Mesendoderm (in vitro differentiated cells): ENCODE results near the gene SLC2A6.

ENCODE experiments used
- DNase-seq: peaks from one replicate; pipeline ENCODE4 v3.0.0; 2013
- H2AK5ac ChIP-seq: 2 replicates; pipeline ENCODE4 v1.6.1; 2013; ENCODE audit warnings: low read length, inconsistent platforms
- H2BK120ac ChIP-seq: 2 replicates; pipeline ENCODE4 v1.6.1; 2013; ENCODE audit warnings: low read depth, mild to moderate bottlenecking, low read length, moderate library complexity, mixed read lengths
- H2BK15ac ChIP-seq: replicated peaks from 2 replicates; pipeline ENCODE4 v1.6.1; 2013; ENCODE audit warnings: low read depth, mild to moderate bottlenecking, moderate library complexity
- H2BK5ac ChIP-seq: 2 replicates; pipeline ENCODE4 v1.6.1; 2013; ENCODE audit warnings: low read length, inconsistent platforms
- H3K18ac ChIP-seq: 2 replicates; pipeline ENCODE4 v1.6.1; 2013; ENCODE audit warnings: mild to moderate bottlenecking, low read length, mixed read lengths
- H3K23ac ChIP-seq: one replicate; pipeline ENCODE4 v1.6.1; 2013; ENCODE audit warnings: low read length
- H3K27ac ChIP-seq: 2 replicates; pipeline ENCODE4 v1.5.1; 2013; ENCODE audit warnings: low read depth, mild to moderate bottlenecking, inconsistent platforms, low read length, moderate library complexity
- H3K27me3 ChIP-seq: 2 replicates; pipeline ENCODE4 v1.6.1; 2013; ENCODE audit warnings: low read length, control low read depth, mild to moderate bottlenecking, inconsistent platforms; ENCODE audit not compliant: insufficient read depth, poor library complexity
- H3K36me3 ChIP-seq: 2 replicates; pipeline ENCODE4 v1.6.1; 2013; ENCODE audit warnings: low read length, inconsistent platforms; ENCODE audit not compliant: control insufficient read depth, insufficient read depth
- H3K4ac ChIP-seq: one replicate; pipeline ENCODE4 v1.6.1; 2013; ENCODE audit warnings: low read depth, mild to moderate bottlenecking, low read length, moderate library complexity
- H3K4me1 ChIP-seq: 2 replicates; pipeline ENCODE4 v1.6.1; 2013; ENCODE audit warnings: low read depth, low read length, inconsistent platforms; ENCODE audit not compliant: control insufficient read depth
- H3K4me2 ChIP-seq: 2 replicates; pipeline ENCODE4 v1.6.1; 2013; ENCODE audit warnings: low read length
- H3K4me3 ChIP-seq: 2 replicates; pipeline ENCODE4 v1.5.1; 2013; ENCODE audit warnings: mild to moderate bottlenecking, low read length
- H3K56ac ChIP-seq: one replicate; pipeline ENCODE4 v1.6.1; 2013; ENCODE audit warnings: low read length
- H3K79me1 ChIP-seq: 2 replicates; pipeline ENCODE4 v1.6.1; 2013; ENCODE audit warnings: low read length, inconsistent platforms
- H3K79me2 ChIP-seq: 2 replicates; pipeline ENCODE4 v1.6.1; 2013; ENCODE audit warnings: mild to moderate bottlenecking, low read length; ENCODE audit not compliant: control insufficient read depth, insufficient read depth
- H3K9ac ChIP-seq: 2 replicates; pipeline ENCODE4 v1.6.1; 2013; ENCODE audit warnings: low read length, inconsistent platforms
- H4K5ac ChIP-seq: one replicate; pipeline ENCODE4 v1.6.1; 2013; ENCODE audit warnings: low read length
- H4K8ac ChIP-seq: one replicate; pipeline ENCODE4 v1.6.1; 2013; ENCODE audit warnings: low read depth, mild to moderate bottlenecking, control low read depth, low read length, moderate library complexity
- WGBS: extraction: QIAGEN DNeasy Blood & Tissue Kit; methylation state at CpG from one replicate; pipeline ENCODE4 v1.1.7; 2013; ENCODE audit warnings: low lambda C conversion rate, missing lambda C conversion rate; ENCODE audit not compliant: insufficient coverage; ENCODE audit errors: extremely low coverage; 5-methylcytosine and 5-hydroxymethylcytosine counted together

The SLC2A6 gene

DNA sequence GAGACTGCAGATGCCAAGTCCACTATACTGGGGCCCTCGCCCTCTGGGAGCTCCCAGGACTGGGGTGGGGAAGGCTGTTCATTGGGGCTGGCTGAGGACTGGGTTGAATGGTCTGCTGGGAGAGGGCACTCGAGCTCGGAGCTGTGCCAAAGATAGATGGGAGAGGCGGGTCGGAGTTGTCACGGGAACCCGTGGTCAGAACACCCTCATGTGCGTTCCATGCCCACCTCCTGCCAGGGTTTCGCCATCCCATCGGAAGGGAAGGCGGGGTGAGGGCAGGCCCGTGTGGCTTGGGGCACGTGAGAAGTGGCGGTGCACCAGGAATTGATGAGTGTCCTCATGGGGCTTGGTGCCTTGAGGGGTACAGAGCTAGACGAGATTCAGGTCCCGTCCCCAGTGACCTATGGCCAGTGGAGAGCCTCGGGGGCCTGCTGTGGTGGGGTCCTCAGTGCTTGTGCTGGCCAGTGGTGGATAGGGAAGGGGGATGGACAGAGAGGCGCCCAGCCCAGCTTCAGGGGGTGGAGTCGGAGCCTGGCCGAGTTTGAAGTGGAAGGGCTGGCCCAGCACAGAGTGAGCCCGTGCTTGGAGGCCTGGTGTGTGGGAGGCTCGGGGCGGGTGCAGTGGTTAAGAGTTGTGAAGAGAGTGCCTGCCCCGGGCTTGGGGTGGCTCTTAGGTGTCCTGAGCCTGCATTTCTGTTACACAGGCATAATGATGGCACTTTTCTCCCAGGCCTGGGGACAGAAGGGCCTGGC lies 14.9 kb downstream of the SLC2A6 start:
- Histone ChIP-seq H3K9ac (no peak overlapping the region), H3K36me3 (no peaks in the 10 kb centered on the region), H3K18ac (no peak overlapping the region), H4K5ac (no peak overlapping the region), H3K4me1 (peaks cover 4% of the 10 kb centered on the region), H3K79me1 (peaks cover 3% of the 10 kb centered on the region), H2BK15ac (no peak overlapping the region), H2AK5ac (no peak overlapping the region), H4K8ac (no peak overlapping the region), H3K4me3 (no peak overlapping the region), H3K27me3 (no peaks in the 10 kb centered on the region), H2BK120ac (no peak overlapping the region), H3K79me2 (no peaks in the 10 kb centered on the region), H2BK5ac (no peak overlapping the region), H3K56ac (no peak overlapping the region), H3K4me2 (no peak overlapping the region), H3K27ac (no peak overlapping the region), H3K23ac (no peak overlapping the region), H3K4ac (no peak overlapping the region)
- no CpG with 5 or more reads among the region's 24 CpGs for WGBS
- no peak for DNase-seq

DNA sequence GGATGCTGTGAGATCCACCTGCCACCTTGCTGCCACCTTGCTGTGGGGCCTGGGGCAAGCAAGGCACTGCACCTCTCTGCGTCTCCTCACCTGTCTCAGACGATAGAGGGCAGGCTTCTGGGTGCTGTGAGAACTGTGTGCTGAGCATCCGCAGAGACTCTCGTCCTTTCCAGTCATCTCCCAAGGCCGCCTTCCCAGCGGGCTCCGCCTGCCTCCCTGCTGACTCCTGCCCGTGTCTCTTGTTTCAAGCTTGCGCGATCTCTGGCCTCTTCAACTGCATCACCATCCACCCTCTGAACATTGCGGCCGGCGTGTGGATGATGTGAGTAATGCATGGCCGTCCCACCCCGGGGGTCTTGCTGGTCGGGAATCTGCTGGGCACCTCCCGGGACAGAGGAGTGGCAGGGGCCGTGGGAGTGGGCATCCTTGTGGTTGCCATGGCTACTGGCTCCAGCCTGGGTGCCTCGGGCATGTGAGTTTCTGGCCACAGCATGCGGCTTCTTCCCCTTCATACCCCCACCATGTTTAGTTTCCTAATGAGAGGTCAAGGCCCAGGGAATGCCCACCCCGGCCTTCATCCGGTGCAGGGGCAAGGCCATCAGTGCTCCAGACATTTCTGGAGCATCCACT lies 15.6 kb downstream of the SLC2A6 start:
- no peak overlapping the region for H2BK120ac ChIP-seq
- no peak overlapping the region for H2BK5ac ChIP-seq
- no peak overlapping the region for H3K4me3 ChIP-seq
- H3K79me2 ChIP-seq: no peaks in the 10 kb centered on the region
- H3K27me3 ChIP-seq: no peaks in the 10 kb centered on the region
- H3K4me2 ChIP-seq: no peak overlapping the region
- H4K8ac ChIP-seq: no peak overlapping the region
- H3K4ac ChIP-seq: no peak overlapping the region
- H3K23ac ChIP-seq: no peak overlapping the region
- no peak overlapping the region for H3K18ac ChIP-seq
- H3K56ac ChIP-seq: no peak overlapping the region
- WGBS: no CpG with 5 or more reads among the region's 22 CpGs
- H3K4me1 ChIP-seq: peaks cover 4% of the 10 kb centered on the region
- H3K36me3 ChIP-seq: no peaks in the 10 kb centered on the region
- no peak overlapping the region for H3K9ac ChIP-seq
- no peak overlapping the region for H2BK15ac ChIP-seq
- peaks cover 3% of the 10 kb centered on the region for H3K79me1 ChIP-seq
- H4K5ac ChIP-seq: no peak overlapping the region
- peak; percentile 74 for DNase-seq
- H3K27ac ChIP-seq: no peak overlapping the region
- H2AK5ac ChIP-seq: no peak overlapping the region

DNA sequence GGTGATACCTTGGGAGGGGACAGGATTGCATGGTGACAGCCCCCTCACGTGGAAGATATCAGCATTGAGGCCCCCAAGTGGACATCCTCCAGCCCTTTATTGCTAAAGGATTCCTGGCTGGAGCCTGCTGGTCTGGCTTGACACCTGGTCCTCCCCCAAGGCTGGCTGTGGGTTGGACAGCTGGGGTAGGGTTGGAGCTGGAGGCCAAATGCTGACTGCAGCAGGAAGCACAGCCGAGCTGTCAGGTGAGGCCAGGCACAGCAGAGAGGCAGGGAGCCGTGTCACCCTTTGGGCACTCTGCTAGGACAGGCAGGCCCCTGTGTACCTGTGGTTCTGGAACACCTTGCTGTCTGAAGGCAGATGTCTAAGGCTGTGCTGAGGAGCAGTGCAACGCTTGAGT lies 16.9 kb downstream of the SLC2A6 start:
- no peaks in the 10 kb centered on the region for H3K36me3 ChIP-seq

DNA sequence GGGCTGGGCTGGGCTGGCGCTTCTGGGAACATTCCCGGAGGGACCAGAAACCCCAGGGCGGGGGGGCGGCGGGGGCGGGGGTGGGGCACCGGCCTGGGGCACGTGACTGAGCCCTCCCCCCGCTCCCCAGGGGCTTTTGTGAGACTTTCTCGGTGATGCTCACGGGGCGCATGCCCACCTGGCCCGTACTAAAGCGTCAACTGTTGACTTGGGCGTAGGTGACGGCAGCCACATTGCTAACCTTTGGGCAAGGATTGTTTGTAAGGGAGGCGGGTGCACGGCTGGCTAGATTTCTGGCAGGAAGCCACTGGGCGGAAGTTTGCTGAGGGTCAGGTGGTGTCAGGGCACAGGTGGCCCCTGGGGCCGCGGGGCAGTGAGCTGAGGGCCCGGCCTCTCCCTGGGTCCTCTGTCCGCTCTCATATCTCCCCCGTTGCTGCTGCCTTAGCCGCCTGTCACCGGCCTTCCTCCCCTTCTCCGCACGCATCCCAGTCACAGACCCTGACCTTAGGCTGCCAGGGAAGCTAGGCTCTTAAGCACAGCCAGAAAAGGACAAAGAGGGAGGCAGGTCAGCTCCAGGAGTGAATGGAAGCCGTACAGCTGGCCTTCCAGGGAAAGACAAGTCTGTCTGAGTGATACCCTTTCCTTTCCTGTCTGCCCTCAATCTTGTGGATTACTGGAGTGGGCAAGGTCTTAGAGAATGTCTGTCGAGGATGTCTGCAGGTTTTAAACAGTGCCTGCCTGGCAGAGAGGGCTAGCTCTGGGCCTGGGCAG lies 18.3 kb downstream of the SLC2A6 start:
- peak overlapping the region; percentile 65 for H3K4me2 ChIP-seq
- peak overlapping the region; percentile 42 for H3K4ac ChIP-seq
- H2BK15ac ChIP-seq: no peak overlapping the region
- H3K23ac ChIP-seq: peak overlapping the region; percentile 98
- no peak overlapping the region for H4K5ac ChIP-seq
- H2BK120ac ChIP-seq: no peak overlapping the region
- H2AK5ac ChIP-seq: peak overlapping the region; percentile 37
- no peaks in the 10 kb centered on the region for H3K79me2 ChIP-seq
- no CpG with 5 or more reads among the region's 30 CpGs for WGBS
- peaks cover 4% of the 10 kb centered on the region for H3K4me1 ChIP-seq
- H3K27me3 ChIP-seq: no peaks in the 10 kb centered on the region
- no peaks in the 10 kb centered on the region for H3K36me3 ChIP-seq
- peak overlapping the region; percentile 98 for H3K56ac ChIP-seq
- DNase-seq: peak; percentile 74
- H3K79me1 ChIP-seq: peaks cover 3% of the 10 kb centered on the region
- H3K4me3 ChIP-seq: no peak overlapping the region
- no peak overlapping the region for H3K27ac ChIP-seq
- no peak overlapping the region for H4K8ac ChIP-seq
- H2BK5ac ChIP-seq: no peak overlapping the region
- no peak overlapping the region for H3K18ac ChIP-seq
- peak overlapping the region; percentile 94 for H3K9ac ChIP-seq

More for the DNA sequence above, 16.9 kb downstream of the SLC2A6 start:
- Histone ChIP-seq H3K56ac (no peak overlapping the region), H3K27me3 (no peaks in the 10 kb centered on the region), H4K8ac (no peak overlapping the region), H3K18ac (no peak overlapping the region), H2BK5ac (no peak overlapping the region), H2AK5ac (no peak overlapping the region), H4K5ac (no peak overlapping the region), H3K4ac (no peak overlapping the region), H3K79me1 (peaks cover 3% of the 10 kb centered on the region), H3K27ac (no peak overlapping the region), H3K4me3 (no peak overlapping the region), H3K4me1 (peaks cover 4% of the 10 kb centered on the region), H3K9ac (no peak overlapping the region), H2BK120ac (no peak overlapping the region), H2BK15ac (no peak overlapping the region), H3K79me2 (no peaks in the 10 kb centered on the region), H3K4me2 (no peak overlapping the region), H3K23ac (no peak overlapping the region)
- no CpG with 5 or more reads among the region's 4 CpGs for WGBS
- no peak for DNase-seq

DNA sequence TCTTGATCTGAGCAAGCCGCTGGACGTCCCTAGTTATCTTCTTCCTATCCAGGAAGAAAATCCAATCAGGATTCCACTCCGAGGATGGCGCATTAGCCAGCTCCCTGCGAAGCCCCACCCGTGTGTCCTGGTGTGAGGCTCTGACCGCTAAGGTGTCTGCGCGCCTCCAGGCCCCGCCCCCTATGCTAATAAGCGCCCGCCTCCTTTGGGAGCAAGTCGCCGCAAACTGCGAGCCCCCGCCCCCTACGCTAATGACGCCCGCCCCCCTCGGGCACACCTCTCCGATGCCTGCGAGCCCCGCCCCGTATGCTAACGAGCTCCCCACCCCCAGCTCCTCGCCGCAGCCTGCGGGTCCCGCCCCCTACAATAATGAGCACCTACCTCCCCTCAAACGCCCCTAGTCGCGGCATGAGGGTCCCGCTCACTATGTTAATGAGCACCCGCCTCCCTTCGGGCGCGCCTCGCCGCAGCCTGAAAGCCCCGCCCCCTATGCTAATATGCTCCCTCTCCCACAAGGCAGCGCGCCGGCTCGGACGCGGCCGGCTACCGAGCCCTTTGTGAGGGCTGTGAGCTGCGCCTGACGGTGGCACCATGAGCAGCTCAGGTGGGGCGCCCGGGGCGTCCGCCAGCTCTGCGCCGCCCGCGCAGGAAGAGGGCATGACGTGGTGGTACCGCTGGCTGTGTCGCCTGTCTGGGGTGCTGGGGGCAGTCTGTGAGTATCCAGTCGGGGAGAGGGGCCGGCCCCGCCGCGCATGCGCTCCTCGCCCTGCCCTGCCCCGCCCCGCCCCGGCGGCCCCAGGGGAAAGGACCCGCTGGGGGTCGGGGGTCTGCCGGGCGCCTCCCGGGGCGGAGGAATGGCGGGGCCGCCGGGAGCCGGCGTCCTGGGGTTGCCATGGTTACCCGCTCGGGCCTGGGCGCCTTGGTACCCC lies 19.2 kb downstream of the SLC2A6 start, which contains the start of gene CACFD1:
Gene CACFD1, plus strand, starts transcription at position 503 of the 929 bp plus-strand sequence. Its CDS starts 89 bp downstream, at position 592.
- no peak within 1 kb of the TSS for H2BK15ac ChIP-seq
- H3K27ac ChIP-seq: peak within 1 kb of the TSS; percentile 74
- peak within 1 kb of the TSS; percentile 73 for H3K4me3 ChIP-seq
- H3K79me1 ChIP-seq: peaks cover 3% of the 10 kb centered on the region
- H4K5ac ChIP-seq: no peak within 1 kb of the TSS
- peak within 1 kb of the TSS; percentile 98 for H3K23ac ChIP-seq
- H2BK5ac ChIP-seq: peak within 1 kb of the TSS; percentile 78
- no peaks in the 10 kb centered on the region for H3K36me3 ChIP-seq
- WGBS: no CpG with 5 or more reads among the region's 86 CpGs
- H3K79me2 ChIP-seq: no peaks in the 10 kb centered on the region
- no peaks in the 10 kb centered on the region for H3K27me3 ChIP-seq
- peaks cover 4% of the 10 kb centered on the region for H3K4me1 ChIP-seq
- peak within 1 kb of the TSS; percentile 98 for H3K56ac ChIP-seq
- H3K4me2 ChIP-seq: peak within 1 kb of the TSS; percentile 75
- no peak within 1 kb of the TSS for H2BK120ac ChIP-seq
- H3K9ac ChIP-seq: peak within 1 kb of the TSS; percentile 94
- peak within 1 kb of the TSS; percentile 42 for H3K4ac ChIP-seq
- H2AK5ac ChIP-seq: peak within 1 kb of the TSS; percentile 37
- no peak within 1 kb of the TSS for H4K8ac ChIP-seq
- DNase-seq: peak; percentile 99
- no peak within 1 kb of the TSS for H3K18ac ChIP-seq
